Mucosa of descending colon (tissue), 3 donors: ENCODE results near the gene PCDHB14. TPM values are rescaled to one million over a fixed set of nuclear protein-coding genes. Genes with fewer than 3 reads are reported as not detected.
A peak's percentile ranks its signal among the peaks of the same experiment; 100 is the strongest.
"Not testable (repeated sequence)": the region's sequence is repeated elsewhere in the genome, so short reads cannot be mapped to it uniquely, and the experiment has no call there.

ENCODE experiments used
- ATAC-seq: fragments of 200-7000 bp; cut with Tn5 transposase; one replicate; pipeline ENCODE4 v1.9.1; 2020; ENCODE audit warnings: mild to moderate bottlenecking, moderate library complexity
- DNase-seq, 3 donors: peaks; one replicate each; pipeline ENCODE4 v3.0.0-alpha.2; 2020
- H3K36me3 ChIP-seq: fragments of 200-600 bp; one replicate; pipeline ENCODE4 v1.8.0; 2021; ENCODE audit warnings: low read depth, mild to moderate bottlenecking
- H3K4me1 ChIP-seq: fragments of 200-600 bp; one replicate; pipeline ENCODE4 v1.8.0; 2021; ENCODE audit warnings: low read depth, mild to moderate bottlenecking
- H3K4me3 ChIP-seq: fragments of 200-600 bp; one replicate; pipeline ENCODE4 v1.8.0; 2021; ENCODE audit warnings: mild to moderate bottlenecking
- H3K9me3 ChIP-seq: fragments of 200-600 bp; one replicate; pipeline ENCODE4 v1.8.0; 2021; ENCODE audit warnings: mild to moderate bottlenecking
- intact Hi-C, 2 donors: fragments of 100-400 bp; cut with DNase I in 1 of 2; cut with micrococcal nuclease in 1 of 2; formaldehyde crosslinking; loops; one replicate each; pipeline versions ENCODE4 v1.11.0 to v1.11.1; 2022; cut with DNase I, micrococcal nuclease
- total RNA-seq, 3 donors: library from RNA; stranded (reverse); fragmentation: NEBNext Ultra II Directional in 2 of 3; extraction: Animal tissue kit (Norgen Biotek cat#: 25700) in 2 of 3; gene quantifications; one replicate each; pipeline versions ENCODE4 v1.2.1 to v1.2.4, GENCODE V29; 2021 to 2023
- TF ChIP-seq, protein P1 (sequence below): fragments of 200-600 bp; IDR thresholded peaks from one replicate; pipeline ENCODE4 v1.8.0; 2022; ENCODE audit warnings: antibody characterized with exemption, mild to moderate bottlenecking
- donor health status: DM: no; HTN: no; CAD: no; lungs with moderate emphysema.
- donor health status: DM: no; HTN: no; CAD: no.
- donor health status: DM: no; HTN: yes; CAD: no.

Gene PCDHB14
- total RNA-seq, 3 donors from 2014 or later, result 0.98 to 6.1 (median 2.0) TPM

DNA sequence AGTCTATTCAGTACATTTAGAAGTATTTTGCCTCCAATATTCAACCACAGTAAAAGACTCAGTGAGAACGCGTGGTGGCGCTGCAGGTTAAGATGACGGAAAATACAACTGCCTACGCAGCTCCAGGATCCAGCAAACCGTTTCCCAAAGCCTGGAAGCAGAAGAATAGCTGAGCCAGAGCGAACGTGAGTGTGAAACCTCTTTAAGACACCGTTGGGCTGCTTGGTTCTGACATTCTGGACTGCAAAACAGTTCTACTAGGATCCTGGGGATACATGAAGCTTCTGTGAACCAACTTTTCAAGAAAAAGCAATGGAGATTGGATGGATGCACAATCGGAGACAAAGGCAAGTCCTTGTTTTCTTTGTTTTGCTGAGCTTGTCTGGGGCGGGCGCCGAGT, 40.9 kb upstream of the PCDHB14 start, which contains the start of gene PCDHB16:
PCDHB16 (plus strand) TSS at position 140 of the 400 bp plus-strand sequence; CDS start at position 313, 173 bp downstream.
- H3K9me3 ChIP-seq, result peaks cover 48% of the 10 kb centered on the region
- no peak for DNase-seq
- TF ChIP-seq, protein P1, sequence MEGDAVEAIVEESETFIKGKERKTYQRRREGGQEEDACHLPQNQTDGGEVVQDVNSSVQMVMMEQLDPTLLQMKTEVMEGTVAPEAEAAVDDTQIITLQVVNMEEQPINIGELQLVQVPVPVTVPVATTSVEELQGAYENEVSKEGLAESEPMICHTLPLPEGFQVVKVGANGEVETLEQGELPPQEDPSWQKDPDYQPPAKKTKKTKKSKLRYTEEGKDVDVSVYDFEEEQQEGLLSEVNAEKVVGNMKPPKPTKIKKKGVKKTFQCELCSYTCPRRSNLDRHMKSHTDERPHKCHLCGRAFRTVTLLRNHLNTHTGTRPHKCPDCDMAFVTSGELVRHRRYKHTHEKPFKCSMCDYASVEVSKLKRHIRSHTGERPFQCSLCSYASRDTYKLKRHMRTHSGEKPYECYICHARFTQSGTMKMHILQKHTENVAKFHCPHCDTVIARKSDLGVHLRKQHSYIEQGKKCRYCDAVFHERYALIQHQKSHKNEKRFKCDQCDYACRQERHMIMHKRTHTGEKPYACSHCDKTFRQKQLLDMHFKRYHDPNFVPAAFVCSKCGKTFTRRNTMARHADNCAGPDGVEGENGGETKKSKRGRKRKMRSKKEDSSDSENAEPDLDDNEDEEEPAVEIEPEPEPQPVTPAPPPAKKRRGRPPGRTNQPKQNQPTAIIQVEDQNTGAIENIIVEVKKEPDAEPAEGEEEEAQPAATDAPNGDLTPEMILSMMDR, result no peak
- H3K4me1 ChIP-seq, result no peaks in the 10 kb centered on the region
- ATAC-seq, result no peak
- H3K4me3 ChIP-seq, result no peak within 1 kb of the TSS
- intact Hi-C loops, result no loop called here
- H3K36me3 ChIP-seq, result no peaks in the 10 kb centered on the region

DNA sequence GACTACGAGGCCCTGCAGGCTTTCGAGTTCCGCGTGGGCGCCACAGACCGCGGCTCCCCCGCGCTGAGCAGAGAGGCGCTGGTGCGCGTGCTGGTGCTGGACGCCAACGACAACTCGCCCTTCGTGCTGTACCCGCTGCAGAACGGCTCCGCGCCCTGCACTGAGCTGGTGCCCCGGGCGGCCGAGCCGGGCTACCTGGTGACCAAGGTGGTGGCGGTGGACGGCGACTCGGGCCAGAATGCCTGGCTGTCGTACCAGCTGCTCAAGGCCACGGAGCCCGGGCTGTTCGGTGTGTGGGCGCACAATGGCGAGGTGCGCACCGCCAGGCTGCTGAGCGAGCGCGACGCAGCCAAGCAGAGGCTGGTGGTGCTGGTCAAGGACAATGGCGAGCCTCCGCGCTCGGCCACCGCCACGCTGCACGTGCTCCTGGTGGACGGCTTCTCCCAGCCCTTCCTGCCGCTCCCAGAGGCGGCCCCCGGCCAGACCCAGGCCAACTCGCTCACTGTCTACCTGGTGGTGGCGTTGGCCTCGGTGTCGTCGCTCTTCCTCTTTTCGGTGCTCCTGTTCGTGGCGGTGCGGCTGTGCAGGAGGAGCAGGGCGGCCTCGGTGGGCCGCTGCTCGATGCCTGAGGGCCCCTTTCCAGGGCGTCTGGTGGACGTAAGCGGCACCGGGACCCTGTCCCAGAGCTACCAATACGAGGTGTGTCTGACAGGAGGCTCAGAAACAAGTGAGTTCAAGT, 38.9 kb upstream of the PCDHB14 start:
- H3K4me3 ChIP-seq, DNase-seq, ATAC-seq, H3K4me1 ChIP-seq, intact Hi-C loops, H3K36me3 ChIP-seq: not testable (repeated sequence)
- peaks cover 38% of the 10 kb centered on the region for H3K9me3 ChIP-seq

- TF ChIP-seq, protein P1, result no peak
- Histone ChIP-seq H3K9me3 (peaks cover 47% of the 10 kb centered on the region), H3K4me3 (no peak within 1 kb of the TSS), H3K4me1 (no peaks in the 10 kb centered on the region), H3K36me3 (no peaks in the 10 kb centered on the region)
- peak in 1 of 3 donors; percentile 16 for DNase-seq
- no peak for ATAC-seq
- intact Hi-C loops, result no loop called here
Observed at GRCh38 chr5:141186897-141187512, 36.1 kb upstream of the PCDHB14 start, which contains the start of gene PCDHB9. TSS of gene PCDHB9 (plus strand) at chr5:141187161. CDS start at chr5:141187319, 158 bp downstream.

DNA sequence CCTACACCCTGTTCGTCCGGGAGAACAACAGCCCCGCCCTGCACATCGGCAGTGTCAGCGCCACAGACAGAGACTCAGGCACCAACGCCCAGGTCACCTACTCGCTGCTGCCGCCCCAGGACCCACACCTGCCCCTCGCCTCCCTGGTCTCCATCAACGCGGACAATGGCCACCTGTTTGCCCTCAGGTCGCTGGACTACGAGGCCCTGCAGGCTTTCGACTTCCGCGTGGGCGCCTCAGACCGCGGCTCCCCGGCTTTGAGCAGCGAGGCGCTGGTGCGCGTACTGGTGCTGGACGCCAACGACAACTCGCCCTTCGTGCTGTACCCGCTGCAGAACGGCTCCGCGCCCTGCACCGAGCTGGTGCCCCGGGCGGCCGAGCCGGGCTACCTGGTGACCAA, 34.5 kb upstream of the PCDHB14 start:
- DNase-seq, ATAC-seq, intact Hi-C loops, H3K36me3 ChIP-seq, H3K4me3 ChIP-seq, H3K4me1 ChIP-seq: not testable (repeated sequence)
- peaks cover 44% of the 10 kb centered on the region for H3K9me3 ChIP-seq

- H3K4me3 ChIP-seq, intact Hi-C loops, H3K36me3 ChIP-seq, ATAC-seq, H3K4me1 ChIP-seq, DNase-seq: not testable (repeated sequence)
- H3K9me3 ChIP-seq, result peaks cover 44% of the 10 kb centered on the region
Observed at GRCh38 chr5:141189131-141189530, 34.0 kb upstream of the PCDHB14 start.

- Histone ChIP-seq H3K4me1 (no peaks in the 10 kb centered on the region), H3K4me3 (no peak within 1 kb of the TSS), H3K9me3 (peaks cover 48% of the 10 kb centered on the region), H3K36me3 (no peaks in the 10 kb centered on the region)
- intact Hi-C loops, result no loop called here
- TF ChIP-seq, protein P1, result no peak
- ATAC-seq (no peak), DNase-seq (peak in 2 of 3 donors; percentile 14 to 49)
Observed at GRCh38 chr5:141192110-141192725, 30.9 kb upstream of the PCDHB14 start, which contains the start of gene PCDHB10. TSS of gene PCDHB10 (plus strand) at chr5:141192353. CDS start at chr5:141192553, 200 bp downstream.

- not testable (repeated sequence) for H3K36me3 ChIP-seq, DNase-seq
- peaks cover 63% of the 10 kb centered on the region for H3K9me3 ChIP-seq
Observed at GRCh38 chr5:141194332-141194731, 28.8 kb upstream of the PCDHB14 start.

More at GRCh38 chr5:141194332-141194731, 28.8 kb upstream of the PCDHB14 start:
- H3K4me1 ChIP-seq, H3K4me3 ChIP-seq, intact Hi-C loops, ATAC-seq: not testable (repeated sequence)
